Suprapubic skin (tissue), 3 donors: ENCODE results near the gene ZNF777.

Experiments
- CTCF ChIP-seq, 2 donors: fragments of 200-600 bp in 1 of 2; fragments of 450-650 bp in 1 of 2; sonication (generic) in 1 of 2; IDR thresholded peaks; one replicate each; pipeline ENCODE4 v1.5.1; 2016 to 2019; ENCODE audit warnings: antibody characterized with exemption in 2 of 2, mild to moderate bottlenecking in 1 of 2, moderate library complexity in 1 of 2
- POLR2A ChIP-seq, 2 donors: fragments of 450-650 bp; IDR thresholded peaks; one replicate each; pipeline ENCODE4 v1.6.1; 2017; ENCODE audit warnings: antibody characterized with exemption in 2 of 2, mild to moderate bottlenecking in 2 of 2, moderate library complexity in 2 of 2

DNA sequence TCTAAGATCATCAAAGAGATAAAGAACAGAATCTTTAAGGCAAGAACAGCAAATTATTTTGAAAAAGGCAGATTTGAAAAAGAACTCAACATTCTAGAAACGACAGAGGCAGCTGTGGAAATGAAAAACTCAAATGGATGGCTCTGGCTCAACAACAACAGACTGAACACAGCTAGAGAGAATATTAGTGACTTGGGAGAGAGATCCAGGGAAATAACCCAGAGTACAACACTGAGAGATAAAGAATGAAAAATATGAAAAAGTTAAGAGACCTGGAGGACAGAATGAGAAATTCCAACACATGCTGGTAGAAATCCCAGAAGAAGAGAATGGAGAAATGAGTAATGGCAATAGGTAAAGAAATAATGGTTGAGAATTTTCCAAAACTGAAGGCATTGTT lies 17.9 kb upstream of the ZNF777 start:
- TF ChIP-seq POLR2A (IDR thresholded peaks at IDR 0.05) (no peak), CTCF (IDR thresholded peaks at IDR 0.05) (no peak)
